Fibroblast of the aortic adventitia (primary cell): ENCODE results near the gene HSBP1. TPM values are rescaled to one million over a fixed set of nuclear protein-coding genes. Genes with fewer than 3 reads are reported as not detected.

Source experiments
- DNase-seq: peaks from one replicate; pipeline ENCODE4 v3.0.0-alpha.2; 2010; ENCODE audit warnings: low read depth
- H3K4me3 ChIP-seq: 2 replicates; pipeline ENCODE4 v1.5.1; 2011; ENCODE audit warnings: low read depth, mild to moderate bottlenecking, control low read depth, low read length, moderate library complexity
- CTCF ChIP-seq: IDR thresholded peaks from 2 replicates; pipeline ENCODE4 v1.5.1; 2011; ENCODE audit warnings: mild to moderate bottlenecking, low read length, control low read depth, inconsistent platforms; ENCODE audit not compliant: insufficient read depth
- total RNA-seq: library from RNA; depleted of rRNA; stranded (reverse); fragments of >200 nt; gene quantifications from 2 replicates; pipeline ENCODE4 v1.2.3, GENCODE V29; 2012; ENCODE audit warnings: low replicate concordance

HSBP1 gene
- total RNA-seq, 1 donor = 19.0 TPM

GRCh38 chr16:83809092-83809491 is 1.3 kb downstream of the HSBP1 start:
- peak overlapping the region; percentile 92 for H3K4me3 ChIP-seq
- no peak for DNase-seq
- no peak for TF ChIP-seq CTCF

GRCh38 chr16:83810901-83811300 is 3.1 kb downstream of the HSBP1 start:
- no peak overlapping the region for H3K4me3 ChIP-seq
- no peak for TF ChIP-seq CTCF
- DNase-seq = peak; percentile 12

GRCh38 chr16:83813823-83814658 is 6.3 kb downstream of the HSBP1 start:
- peak; percentile 48 for DNase-seq
- TF ChIP-seq CTCF = no peak
- H3K4me3 ChIP-seq = no peak overlapping the region

- TF ChIP-seq CTCF = no peak
Measured at GRCh38 chr16:83814659-83814985, 6.8 kb downstream of the HSBP1 start.

GRCh38 chr16:83817022-83817421 is 9.2 kb downstream of the HSBP1 start:
- no peak for TF ChIP-seq CTCF
- no peak overlapping the region for H3K4me3 ChIP-seq

More at GRCh38 chr16:83814659-83814985, 6.8 kb downstream of the HSBP1 start:
- H3K4me3 ChIP-seq = no peak overlapping the region
- DNase-seq = peak; percentile 49

GRCh38 chr16:83818276-83818675 is 10.5 kb downstream of the HSBP1 start:
- TF ChIP-seq CTCF = no peak
- no peak overlapping the region for H3K4me3 ChIP-seq
- no peak for DNase-seq

More at GRCh38 chr16:83817022-83817421, 9.2 kb downstream of the HSBP1 start:
- no peak for DNase-seq
